ENCODE measurements around the gene OR2T27. TPM values are rescaled to one million over a fixed set of nuclear protein-coding genes. Genes with fewer than 3 reads are reported as not detected.
"Not testable (repeated sequence)": the region's sequence is repeated elsewhere in the genome, so short reads cannot be mapped to it uniquely, and the experiment has no call there.

The OR2T27 gene
- total and polyA plus RNA-seq, 2 of the 4 experiments (the other 2 are of a cell fraction): not detected

DNA sequence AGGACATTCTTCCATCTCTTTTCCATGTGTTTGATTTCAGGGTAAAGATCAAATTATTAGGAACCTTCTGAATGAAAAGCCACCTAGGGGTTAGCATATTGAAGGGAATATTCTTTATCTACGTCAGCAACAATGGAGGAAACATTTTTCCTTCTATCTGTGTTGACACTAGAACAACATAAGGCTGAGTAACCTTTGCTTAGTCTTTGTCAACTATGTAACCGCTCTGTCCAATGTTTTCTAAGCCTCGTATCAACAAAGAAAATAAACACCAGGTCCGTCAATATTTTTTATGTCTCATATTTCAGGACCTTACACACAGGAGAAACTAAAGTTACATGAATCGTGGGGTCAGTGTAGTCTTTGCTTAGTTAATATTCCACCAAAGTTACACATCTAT, 18.7 kb downstream of the OR2T27 start:
- H2BK15ac ChIP-seq (ENCODE audit: low read depth, low read length); H3K23ac ChIP-seq (ENCODE audit: low read depth, low read length); H3K9me3 ChIP-seq (ENCODE audit: control insufficient read depth, insufficient read depth, low read length); H4K20me1 ChIP-seq (ENCODE audit: insufficient read depth, low read length); H2AK5ac ChIP-seq (ENCODE audit: low read depth, low read length); H3K4me2 ChIP-seq (ENCODE audit: low read depth, low read length); H4K5ac ChIP-seq (ENCODE audit: low read depth, low read length); POLR2A ChIA-PET (ENCODE audit: unreplicated experiment); CTCF ChIA-PET; intact Hi-C loops (cut with micrococcal nuclease); DNase-seq; H3K27me3 ChIP-seq (ENCODE audit: control insufficient read depth, insufficient read depth, low read length); H2BK120ac ChIP-seq (ENCODE audit: low read depth, low read length); H4K91ac ChIP-seq (ENCODE audit: insufficient read depth, low read depth, low read length); H2BK5ac ChIP-seq (ENCODE audit: low read depth, low read length, poor library complexity, severe bottlenecking); BruUV-seq (replicated peaks); H3K56ac ChIP-seq (ENCODE audit: extremely low read depth, insufficient read depth, low read length); H3K36me3 ChIP-seq (ENCODE audit: control insufficient read depth, insufficient read depth, low read length); H2AK9ac ChIP-seq (replicated peaks; ENCODE audit: low read depth, low read length, poor library complexity); H2AFZ ChIP-seq (replicated peaks; ENCODE audit: low read length, poor library complexity); H3K9me1 ChIP-seq (ENCODE audit: insufficient read depth, low read length); H3K79me1 ChIP-seq (ENCODE audit: low read depth in 1 of 2, low read length in 2 of 2); in situ Hi-C loops (cut with MboI; ENCODE audit: low sequenced_read_pairs); dilution Hi-C loops (cut with HindIII; ENCODE audit: low sequenced_read_pairs, unreplicated experiment); H3K9ac ChIP-seq (ENCODE audit: low read depth, low read length); H3K4me3 ChIP-seq (ENCODE audit: insufficient read depth, low read depth, low read length); H3K27ac ChIP-seq (ENCODE audit: insufficient read depth, low read length); H3K14ac ChIP-seq (replicated peaks; ENCODE audit: low read depth, low read length); H3K4ac ChIP-seq (ENCODE audit: low read depth, low read length); H3K4me1 ChIP-seq (ENCODE audit: control insufficient read depth, insufficient read depth, low read length); H3K18ac ChIP-seq (ENCODE audit: low read depth, low read length); ATAC-seq (ENCODE audit: low read depth); H2BK20ac ChIP-seq (ENCODE audit: low read depth, low read length); H4K8ac ChIP-seq (ENCODE audit: low read depth in 2 of 2, low read length in 2 of 2): not testable (repeated sequence)
- WGBS, 2 experiments (ENCODE audit: extremely low coverage in 2 of 2, insufficient read length in 1 of 2): no CpG with 5 or more reads among the region's 5 CpGs

DNA sequence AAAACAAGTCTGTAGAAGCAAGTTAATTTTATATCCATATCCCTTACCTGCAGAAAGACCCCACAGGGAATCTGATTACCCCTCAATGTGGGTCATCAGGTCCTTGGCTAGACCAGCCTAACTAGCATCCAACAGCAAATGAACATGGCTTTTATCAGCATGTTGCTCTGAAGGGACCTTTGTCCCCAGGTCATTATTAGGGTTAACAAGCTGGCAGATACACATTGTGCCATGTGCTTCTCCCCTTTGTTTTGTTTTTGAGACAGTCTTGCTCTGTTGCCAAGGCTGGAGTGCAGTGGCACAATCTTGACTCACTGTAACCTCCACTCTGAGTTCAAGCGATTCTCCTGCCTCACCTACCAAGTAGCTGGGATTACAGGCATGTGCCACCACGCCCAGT, 20.3 kb downstream of the OR2T27 start, which contains the start of gene OR2T11:
Gene OR2T11, minus strand, starts transcription at position 101 of the 400 bp plus-strand sequence. CDS start 7,963 bp downstream, outside the sequence.
- BruUV-seq (replicated peaks); H3K9ac ChIP-seq (ENCODE audit: low read depth, low read length); H4K91ac ChIP-seq (ENCODE audit: insufficient read depth, low read depth, low read length); H2BK15ac ChIP-seq (ENCODE audit: low read depth, low read length); H3K36me3 ChIP-seq (ENCODE audit: control insufficient read depth, insufficient read depth, low read length); H3K27ac ChIP-seq (ENCODE audit: insufficient read depth, low read length); H4K20me1 ChIP-seq (ENCODE audit: insufficient read depth, low read length); ATAC-seq (ENCODE audit: low read depth); H3K4me1 ChIP-seq (ENCODE audit: control insufficient read depth, insufficient read depth, low read length); H3K9me1 ChIP-seq (ENCODE audit: insufficient read depth, low read length); H3K23ac ChIP-seq (ENCODE audit: low read depth, low read length); H4K8ac ChIP-seq (ENCODE audit: low read depth in 2 of 2, low read length in 2 of 2); POLR2A ChIA-PET (ENCODE audit: unreplicated experiment); H3K4me2 ChIP-seq (ENCODE audit: low read depth, low read length); DNase-seq; H3K56ac ChIP-seq (ENCODE audit: extremely low read depth, insufficient read depth, low read length); H3K14ac ChIP-seq (replicated peaks; ENCODE audit: low read depth, low read length); H3K9me3 ChIP-seq (ENCODE audit: control insufficient read depth, insufficient read depth, low read length); CTCF ChIA-PET; H2BK5ac ChIP-seq (ENCODE audit: low read depth, low read length, poor library complexity, severe bottlenecking); H2AK5ac ChIP-seq (ENCODE audit: low read depth, low read length); H3K18ac ChIP-seq (ENCODE audit: low read depth, low read length); H2BK120ac ChIP-seq (ENCODE audit: low read depth, low read length); H3K79me1 ChIP-seq (ENCODE audit: low read depth in 1 of 2, low read length in 2 of 2); H3K27me3 ChIP-seq (ENCODE audit: control insufficient read depth, insufficient read depth, low read length); H4K5ac ChIP-seq (ENCODE audit: low read depth, low read length); dilution Hi-C loops (cut with HindIII; ENCODE audit: low sequenced_read_pairs, unreplicated experiment); in situ Hi-C loops (cut with MboI; ENCODE audit: low sequenced_read_pairs); H2BK20ac ChIP-seq (ENCODE audit: low read depth, low read length); H3K4me3 ChIP-seq (ENCODE audit: insufficient read depth, low read depth, low read length); H2AFZ ChIP-seq (replicated peaks; ENCODE audit: low read length, poor library complexity); H3K4ac ChIP-seq (ENCODE audit: low read depth, low read length); intact Hi-C loops (cut with micrococcal nuclease); H2AK9ac ChIP-seq (replicated peaks; ENCODE audit: low read depth, low read length, poor library complexity): not testable (repeated sequence)
- WGBS, 2 experiments (ENCODE audit: extremely low coverage in 2 of 2, insufficient read length in 1 of 2): no CpG with 5 or more reads among the region's 2 CpGs

Data from IMR-90 (cell line).